ENCODE measurements around the gene TK2.
"Not testable (repeated sequence)": the region's sequence is repeated elsewhere in the genome, so short reads cannot be mapped to it uniquely, and the experiment has no call there.

TK2 gene

DNA sequence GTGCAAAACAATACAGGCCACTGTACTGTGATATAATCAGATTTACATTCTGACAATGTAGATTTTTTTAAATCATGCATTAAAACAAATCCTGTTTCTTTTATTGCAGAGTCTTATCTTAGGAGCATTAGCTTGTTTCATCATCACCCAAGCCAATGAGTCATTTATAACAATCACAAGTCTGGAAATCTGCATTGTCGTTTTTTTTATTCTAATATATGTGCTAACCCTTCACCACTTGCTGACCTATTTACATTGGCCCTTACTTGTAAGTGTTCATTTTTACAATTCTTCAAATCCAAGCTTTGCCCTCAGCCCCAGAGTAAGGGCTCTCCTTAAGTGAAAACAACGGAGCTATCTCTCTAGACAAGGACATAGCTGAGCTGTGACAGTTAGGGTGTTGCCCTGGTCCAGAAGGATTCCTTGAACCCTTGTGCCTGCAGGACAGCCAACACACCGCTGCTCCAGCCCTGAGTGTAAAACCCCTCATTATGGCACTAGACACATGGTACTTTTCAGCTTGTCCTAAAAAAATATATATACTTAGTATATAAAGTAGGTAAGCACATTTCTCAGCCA is 20.0 kb upstream of the TK2 start:
- no peak for DNase-seq

DNA sequence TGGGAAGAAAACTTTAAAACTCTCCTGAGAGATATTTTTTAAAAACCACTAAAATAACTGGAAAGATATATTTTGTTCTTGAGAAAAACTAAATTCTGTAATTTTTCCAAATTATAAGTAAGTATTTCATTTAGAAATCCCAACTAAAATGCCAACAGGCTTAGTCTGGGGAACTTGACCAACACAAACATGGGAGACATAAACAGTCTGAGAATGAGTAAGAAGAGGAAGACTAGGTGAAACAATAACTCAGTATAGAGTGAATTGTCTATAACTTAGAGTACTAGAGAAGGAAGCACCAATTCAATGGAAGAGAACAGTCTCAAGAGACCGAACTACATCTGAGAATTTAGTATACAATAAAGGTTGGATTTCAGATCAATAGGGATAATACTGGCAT is 19.2 kb upstream of the TK2 start:
- DNase-seq, result no peak

GRCh38 chr16:66568355-66568754 is 18.4 kb upstream of the TK2 start:
- DNase-seq, result no peak

- not testable (repeated sequence) for DNase-seq
Measured at GRCh38 chr16:66567270-66567669, 17.3 kb upstream of the TK2 start.

DNA sequence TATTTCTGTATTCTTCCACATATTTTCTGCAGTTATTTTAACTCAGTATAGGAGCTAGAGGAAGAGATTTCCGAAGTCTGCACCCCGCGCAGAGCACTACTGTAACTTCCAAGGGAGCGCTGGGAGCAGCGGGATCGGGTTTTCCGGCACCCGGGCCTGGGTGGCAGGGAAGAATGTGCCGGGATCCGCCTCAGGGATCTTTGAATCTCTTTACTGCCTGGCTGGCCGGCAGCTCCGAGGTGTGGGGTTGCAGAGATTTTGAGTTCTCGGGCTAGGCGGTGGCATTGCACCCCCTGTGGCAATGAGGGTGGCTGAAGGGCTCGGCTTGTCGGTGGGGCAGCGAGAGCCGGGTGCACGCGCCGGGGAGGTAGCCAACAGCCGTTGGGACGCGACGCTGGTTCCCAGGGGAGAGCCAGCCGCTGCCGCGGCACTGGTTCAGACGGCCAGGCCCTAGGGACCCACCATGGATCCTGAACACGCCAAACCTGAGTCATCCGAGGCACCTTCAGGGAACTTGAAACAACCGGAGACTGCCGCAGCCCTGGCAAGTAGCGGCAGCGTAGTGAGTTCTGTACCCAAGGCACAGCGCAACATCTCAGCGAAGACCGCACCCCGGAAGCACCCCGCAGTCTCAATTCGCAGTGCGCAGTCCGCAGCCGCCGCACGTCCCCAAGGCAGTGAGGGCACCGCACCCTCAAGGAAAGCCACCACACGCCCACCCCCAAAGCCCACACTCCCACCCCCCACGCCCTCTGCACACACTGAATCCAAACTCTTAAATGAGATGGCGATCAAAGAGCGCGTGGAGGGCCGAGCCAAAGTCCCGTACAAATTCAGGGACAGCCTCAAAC is 16.4 kb upstream of the TK2 start, which contains the start of gene CMTM1:
Gene CMTM1, plus strand, starts transcription at position 389 of the 851 bp plus-strand sequence. Its CDS starts 75 bp downstream, at position 464.
- DNase-seq, result no peak

- DNase-seq, result no peak
Measured at GRCh38 chr16:66563574-66564334, 13.8 kb upstream of the TK2 start.

GRCh38 chr16:66562986-66563385 is 13.1 kb upstream of the TK2 start:
- no peak for DNase-seq

DNA sequence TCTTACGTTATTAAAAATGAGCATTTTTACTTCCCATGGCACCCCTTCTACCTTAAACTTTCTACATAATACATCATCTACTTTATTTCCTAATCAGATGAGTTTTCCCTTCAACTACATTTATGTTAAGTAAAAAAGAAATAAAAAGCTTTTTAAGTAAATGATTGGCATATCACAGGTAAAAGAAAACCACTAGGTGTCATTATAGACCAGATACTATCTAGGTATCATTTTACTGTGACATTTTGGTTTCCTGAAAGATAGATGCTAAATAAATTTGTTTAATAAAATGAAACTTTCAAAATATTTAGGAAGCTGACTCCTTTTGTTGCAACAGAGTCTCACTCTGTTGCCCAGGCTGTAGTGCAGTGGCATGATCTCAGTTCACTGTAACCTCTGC is 12.5 kb upstream of the TK2 start:
- DNase-seq, result no peak

GRCh38 chr16:66561381-66562080 is 11.6 kb upstream of the TK2 start:
- DNase-seq, result no peak

- DNase-seq, result no peak
Measured at GRCh38 chr16:66560107-66560506, 10.2 kb upstream of the TK2 start.

- no peak for DNase-seq
Measured at GRCh38 chr16:66554495-66554894, 4.6 kb upstream of the TK2 start.

- no peak for DNase-seq
Measured at GRCh38 chr16:66554021-66554420, 4.1 kb upstream of the TK2 start.

- DNase-seq, result no peak
Measured at GRCh38 chr16:66553223-66553622, 3.3 kb upstream of the TK2 start.

GRCh38 chr16:66552286-66553177 is 2.6 kb upstream of the TK2 start, which contains the start of gene CKLF:
Gene CKLF (plus strand): TSS chr16:66552576. CDS start chr16:66552716, 140 bp downstream.
- DNase-seq, result peak; percentile 71

GRCh38 chr16:66551788-66552285 is 1.9 kb upstream of the TK2 start:
- DNase-seq, result no peak

DNA sequence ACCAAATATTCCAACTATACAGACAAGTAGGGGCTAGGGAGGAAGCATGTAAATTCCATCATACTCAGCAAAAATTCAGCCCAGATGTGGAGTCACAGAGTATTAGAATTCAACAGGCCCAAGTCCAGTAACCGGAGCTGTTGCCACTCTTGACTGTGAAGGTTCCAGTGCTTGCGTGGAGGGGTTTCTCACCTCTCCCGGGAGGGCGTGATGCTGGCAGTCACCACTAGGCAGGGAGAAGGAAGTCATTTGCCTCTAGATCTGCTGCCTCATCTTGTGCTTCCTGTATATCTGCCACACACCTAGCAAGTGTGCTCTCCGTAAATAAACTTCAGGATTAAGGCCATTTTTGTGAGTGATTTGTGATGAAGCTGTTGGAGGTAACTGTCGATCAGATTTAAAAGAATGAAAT is 1.4 kb upstream of the TK2 start:
- no peak for DNase-seq

DNA sequence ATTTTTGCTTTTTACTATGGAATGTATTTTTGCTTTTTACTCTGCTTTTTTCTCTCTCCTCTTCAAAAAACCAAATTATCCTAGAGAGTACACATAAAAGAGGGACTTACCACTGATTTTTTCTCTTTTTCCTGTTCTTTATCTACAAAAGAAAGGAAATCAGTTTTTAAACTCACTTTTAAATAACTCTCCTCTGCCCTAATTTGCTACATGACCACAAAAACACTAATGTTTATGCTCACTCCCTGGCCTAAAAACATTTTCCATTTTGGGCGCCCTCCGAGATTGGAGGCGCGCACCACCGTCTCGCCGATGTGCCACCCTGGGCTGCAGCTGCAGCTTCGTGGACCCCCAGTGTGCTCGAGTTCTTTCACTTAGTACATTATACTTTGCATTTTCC is 1.1 kb downstream of the TK2 start:
- DNase-seq, result no peak

- no peak for DNase-seq
Measured at GRCh38 chr16:66548068-66548467, 1.9 kb downstream of the TK2 start.

DNA sequence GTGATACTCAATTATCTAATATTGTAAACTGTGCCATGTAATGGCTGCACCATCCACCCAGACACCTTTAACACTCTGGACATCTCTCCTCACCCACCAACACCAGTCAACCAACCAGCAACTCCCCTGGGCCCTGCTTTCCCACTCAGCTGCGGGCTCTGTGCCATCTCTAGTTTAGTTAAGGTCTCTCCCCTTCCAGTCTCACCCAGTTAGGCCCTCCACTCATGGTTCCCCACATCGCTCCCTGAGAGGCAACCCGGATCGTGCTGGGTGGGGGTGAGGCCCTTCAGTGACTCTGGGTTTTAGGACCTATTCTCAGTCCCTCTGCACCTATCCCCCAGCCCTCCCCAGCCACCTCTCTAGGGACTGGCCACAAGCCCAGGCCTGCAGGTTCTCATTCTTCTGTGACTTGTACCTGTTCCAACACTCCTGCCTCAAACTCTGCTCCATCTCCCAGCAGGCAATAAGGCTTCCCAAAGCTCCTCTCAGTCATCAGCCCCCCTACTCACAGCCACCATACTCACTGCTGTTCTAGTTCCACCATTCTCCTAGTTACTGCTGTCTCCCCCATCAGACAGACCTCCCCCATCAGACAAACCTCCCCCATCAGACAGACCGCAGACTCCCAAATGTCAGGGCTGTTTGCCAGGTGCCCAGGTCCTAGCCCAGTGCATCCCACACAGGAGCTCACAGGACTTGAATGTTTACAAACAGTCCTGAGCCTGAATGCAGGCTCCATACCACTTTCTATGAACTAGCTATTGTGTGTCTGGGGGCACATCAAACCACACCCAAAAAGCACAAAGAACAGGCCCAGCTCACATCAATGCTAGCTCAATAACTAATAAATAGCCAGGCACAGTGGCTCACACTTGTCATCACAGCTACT is 2.6 kb downstream of the TK2 start:
- no peak for DNase-seq

- DNase-seq, result no peak
Measured at GRCh38 chr16:66544016-66544757, 5.7 kb downstream of the TK2 start.

Data from NCI-H774 (cell line).